Fibroblast of lung (primary cell): ENCODE measurements around the gene CNKSR3. TPM values are rescaled to one million over a fixed set of nuclear protein-coding genes. Genes with fewer than 3 reads are reported as not detected.

ENCODE experiments used
- DNase-seq, 2 donors: peaks; one replicate each; pipeline versions ENCODE4 v3.0.0 to v3.0.0-alpha.2; 2010; ENCODE audit warnings: low read depth in 2 of 2
- H2AFZ ChIP-seq: 2 replicates; pipeline ENCODE4 v1.5.1; 2012; ENCODE audit warnings: low read length, control low read depth, inconsistent platforms
- H3K27ac ChIP-seq: 2 replicates; pipeline ENCODE4 v1.5.1; 2011; ENCODE audit warnings: low read length, control low read depth; ENCODE audit not compliant: insufficient read depth
- H3K27me3 ChIP-seq: 2 replicates; pipeline ENCODE4 v1.5.1; 2011; ENCODE audit warnings: mild to moderate bottlenecking, low read length; ENCODE audit not compliant: control insufficient read depth, insufficient read depth
- H3K36me3 ChIP-seq: 2 replicates; pipeline ENCODE4 v1.5.1; 2011; ENCODE audit warnings: low read length; ENCODE audit not compliant: control insufficient read depth, insufficient read depth
- H3K4me1 ChIP-seq: 2 replicates; pipeline ENCODE4 v1.5.1; 2011; ENCODE audit warnings: low read length; ENCODE audit not compliant: control insufficient read depth, insufficient read depth; ENCODE audit errors: extremely low read depth
- H3K4me2 ChIP-seq: 2 replicates; pipeline ENCODE4 v1.5.1; 2011; ENCODE audit warnings: low read length, control low read depth; ENCODE audit not compliant: insufficient read depth; ENCODE audit errors: extremely low read depth
- H3K4me3 ChIP-seq, 4 experiments: fragments of 200-600 bp in 1 of 4; sonication (generic) in 1 of 4; replicated peaks in 1 of 4; 2 replicates each; pipeline ENCODE4 v1.5.1; 2011 to 2016; ENCODE audit warnings: low read length in 4 of 4, low read depth in 3 of 4, mild to moderate bottlenecking in 3 of 4, control low read depth in 2 of 4, inconsistent platforms in 1 of 4, mixed read lengths in 1 of 4; ENCODE audit not compliant: insufficient read depth in 1 of 4; ENCODE audit errors: control extremely low read depth in 1 of 4
- H3K79me2 ChIP-seq: 2 replicates; pipeline ENCODE4 v1.5.1; 2012; ENCODE audit warnings: mild to moderate bottlenecking, low read length, inconsistent platforms; ENCODE audit not compliant: control insufficient read depth, insufficient read depth
- H3K9ac ChIP-seq: 2 replicates; pipeline ENCODE4 v1.5.1; 2011; ENCODE audit warnings: mild to moderate bottlenecking, low read length, control low read depth; ENCODE audit not compliant: insufficient read depth
- H3K9me3 ChIP-seq: 2 replicates; pipeline ENCODE4 v1.5.1; 2012; ENCODE audit warnings: low read depth, low read length; ENCODE audit not compliant: control insufficient read depth, insufficient read depth
- H4K20me1 ChIP-seq: 2 replicates; pipeline ENCODE4 v1.5.1; 2011; ENCODE audit warnings: low read length; ENCODE audit not compliant: control insufficient read depth, insufficient read depth; ENCODE audit errors: extremely low read depth
- CTCF ChIP-seq, 2 donors: IDR thresholded peaks in 1 of 2; conservative IDR thresholded peaks in 1 of 2; 1 replicate in 1 of 2; 2 replicates in 1 of 2; pipeline ENCODE4 v1.5.1; 2011 to 2012; ENCODE audit warnings: low read length in 2 of 2, control low read depth in 1 of 2, inconsistent platforms in 1 of 2, low read depth in 1 of 2, mild to moderate bottlenecking in 1 of 2
- EZH2 ChIP-seq: IDR thresholded peaks from 2 replicates; pipeline ENCODE4 v1.5.1; 2012; ENCODE audit warnings: low read length, control low read depth, mild to moderate bottlenecking; ENCODE audit errors: missing control alignments
- polyA plus RNA-seq, 2 donors: library from polyadenylated mRNA; depleted of rRNA in 1 of 2; stranded (reverse) in 1 of 2; unstranded in 1 of 2; fragments of >200 nt; gene quantifications; 2 replicates each; pipeline ENCODE4 v1.2.1, GENCODE V29; 2011 to 2012; ENCODE audit warnings: missing spikeins in 1 of 2
- total RNA-seq: library from RNA; depleted of rRNA; stranded (reverse); fragments of >200 nt; gene quantifications from 2 replicates; pipeline ENCODE4 v1.2.1, GENCODE V29; 2014

The CNKSR3 gene
- total and polyA plus RNA-seq, 2 donors (not counting 1 experiment from before 2014, with no cell fraction given): 5.5 to 14.0 TPM

- H3K4me2 ChIP-seq: no peak overlapping the region
- no peaks in the 10 kb centered on the region for H3K36me3 ChIP-seq
- no peak overlapping the region for H3K9ac ChIP-seq
- H3K27me3 ChIP-seq: no peaks in the 10 kb centered on the region
- H3K9me3 ChIP-seq: no peaks in the 10 kb centered on the region
- DNase-seq: no peak
- H2AFZ ChIP-seq: no peak overlapping the region
- no peak overlapping the region for H3K27ac ChIP-seq
- H3K79me2 ChIP-seq: peaks cover 8% of the 10 kb centered on the region
- H3K4me3 ChIP-seq: no peak overlapping the region
- no peaks in the 10 kb centered on the region for H4K20me1 ChIP-seq
- H3K4me1 ChIP-seq: no peaks in the 10 kb centered on the region
- TF ChIP-seq CTCF (conservative IDR thresholded peaks at IDR 0.05 in 1 of 2, IDR thresholded peaks at IDR 0.05 in 1 of 2; ENCODE audit: low read depth in 1 of 2, low read length in 2 of 2): no peak
- no peak for TF ChIP-seq EZH2
These were observed 43.4 kb downstream of the CNKSR3 start for GRCh38 chr6:154466971-154467679.

GRCh38 chr6:154466139-154466538 is 44.3 kb downstream of the CNKSR3 start:
- Histone ChIP-seq H3K4me3 (no peak overlapping the region), H3K79me2 (peaks cover 2% of the 10 kb centered on the region), H3K36me3 (no peaks in the 10 kb centered on the region), H3K9me3 (no peaks in the 10 kb centered on the region), H3K4me1 (no peaks in the 10 kb centered on the region), H4K20me1 (no peaks in the 10 kb centered on the region), H3K27me3 (no peaks in the 10 kb centered on the region), H2AFZ (no peak overlapping the region), H3K4me2 (no peak overlapping the region), H3K27ac (no peak overlapping the region), H3K9ac (no peak overlapping the region)
- TF ChIP-seq CTCF (conservative IDR thresholded peaks at IDR 0.05 in 1 of 2, IDR thresholded peaks at IDR 0.05 in 1 of 2; ENCODE audit: low read depth in 1 of 2, low read length in 2 of 2) (no peak), EZH2 (no peak)
- no peak for DNase-seq

- Histone ChIP-seq H3K27ac (no peak overlapping the region), H3K4me2 (no peak overlapping the region)
- TF ChIP-seq CTCF (conservative IDR thresholded peaks at IDR 0.05 in 1 of 2, IDR thresholded peaks at IDR 0.05 in 1 of 2; ENCODE audit: low read depth in 1 of 2, low read length in 2 of 2) (no peak), EZH2 (no peak)
These were observed 46.7 kb downstream of the CNKSR3 start for GRCh38 chr6:154463573-154464419.

More at GRCh38 chr6:154463573-154464419, 46.7 kb downstream of the CNKSR3 start:
- no peaks in the 10 kb centered on the region for H3K9me3 ChIP-seq
- no peaks in the 10 kb centered on the region for H3K36me3 ChIP-seq
- H3K4me1 ChIP-seq: no peaks in the 10 kb centered on the region
- no peak overlapping the region for H3K4me3 ChIP-seq
- peaks cover 2% of the 10 kb centered on the region for H3K79me2 ChIP-seq
- H4K20me1 ChIP-seq: no peaks in the 10 kb centered on the region
- DNase-seq: no peak
- H2AFZ ChIP-seq: no peak overlapping the region
- H3K9ac ChIP-seq: no peak overlapping the region
- H3K27me3 ChIP-seq: no peaks in the 10 kb centered on the region
